LNCAP (cell line): ENCODE data around the gene C4BPB.
A peak's percentile ranks its signal among the peaks of the same experiment; 100 is the strongest.

ENCODE experiments used
- TF ChIP-seq, protein P1 (sequence below): fragments of 450-650 bp; IDR thresholded peaks from 2 replicates; pipeline ENCODE4 v1.5.1; 2017; ENCODE audit warnings: mild to moderate bottlenecking

The C4BPB gene

DNA sequence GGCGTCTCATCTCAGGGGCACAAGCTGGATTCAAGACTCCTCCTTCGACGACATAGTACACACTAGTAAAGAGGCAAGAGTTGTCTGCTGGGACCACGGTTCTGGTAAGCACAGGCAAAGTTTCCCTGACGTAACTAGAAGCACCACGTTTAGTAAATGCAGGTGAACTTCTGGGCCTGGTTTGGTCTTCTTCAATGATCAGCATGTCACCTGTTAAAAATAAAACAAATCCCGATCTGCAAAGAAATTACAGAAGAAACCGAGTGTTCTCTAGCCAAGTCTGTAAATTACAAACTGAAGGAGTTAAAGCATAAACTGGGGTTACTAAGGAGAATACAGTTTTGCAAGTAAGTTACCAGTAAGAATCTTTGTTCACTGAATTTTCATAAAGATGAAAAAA, 39.1 kb upstream of the C4BPB start:
- TF ChIP-seq, protein P1, sequence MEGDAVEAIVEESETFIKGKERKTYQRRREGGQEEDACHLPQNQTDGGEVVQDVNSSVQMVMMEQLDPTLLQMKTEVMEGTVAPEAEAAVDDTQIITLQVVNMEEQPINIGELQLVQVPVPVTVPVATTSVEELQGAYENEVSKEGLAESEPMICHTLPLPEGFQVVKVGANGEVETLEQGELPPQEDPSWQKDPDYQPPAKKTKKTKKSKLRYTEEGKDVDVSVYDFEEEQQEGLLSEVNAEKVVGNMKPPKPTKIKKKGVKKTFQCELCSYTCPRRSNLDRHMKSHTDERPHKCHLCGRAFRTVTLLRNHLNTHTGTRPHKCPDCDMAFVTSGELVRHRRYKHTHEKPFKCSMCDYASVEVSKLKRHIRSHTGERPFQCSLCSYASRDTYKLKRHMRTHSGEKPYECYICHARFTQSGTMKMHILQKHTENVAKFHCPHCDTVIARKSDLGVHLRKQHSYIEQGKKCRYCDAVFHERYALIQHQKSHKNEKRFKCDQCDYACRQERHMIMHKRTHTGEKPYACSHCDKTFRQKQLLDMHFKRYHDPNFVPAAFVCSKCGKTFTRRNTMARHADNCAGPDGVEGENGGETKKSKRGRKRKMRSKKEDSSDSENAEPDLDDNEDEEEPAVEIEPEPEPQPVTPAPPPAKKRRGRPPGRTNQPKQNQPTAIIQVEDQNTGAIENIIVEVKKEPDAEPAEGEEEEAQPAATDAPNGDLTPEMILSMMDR = no peak

DNA sequence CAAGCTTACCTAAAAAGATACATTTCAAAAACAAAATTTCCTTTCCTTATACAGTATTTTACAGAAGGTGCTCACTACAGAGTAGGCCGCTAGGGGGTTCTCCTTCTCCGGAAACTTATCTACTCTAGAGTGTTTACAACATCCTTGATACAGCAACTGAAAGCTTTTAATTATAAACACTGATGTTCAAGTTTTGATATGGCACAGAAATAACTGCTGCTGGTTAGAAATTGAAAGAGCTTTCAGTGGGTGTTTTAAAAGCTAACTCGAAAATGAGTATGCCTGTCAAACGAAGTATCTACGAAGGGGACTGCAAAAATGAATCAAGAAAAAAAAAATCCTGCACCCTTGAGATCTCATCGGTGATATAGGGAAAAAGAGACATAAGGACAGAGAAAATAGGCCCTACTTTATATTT, 38.7 kb upstream of the C4BPB start:
- TF ChIP-seq, protein P1 = peak; percentile 91

DNA sequence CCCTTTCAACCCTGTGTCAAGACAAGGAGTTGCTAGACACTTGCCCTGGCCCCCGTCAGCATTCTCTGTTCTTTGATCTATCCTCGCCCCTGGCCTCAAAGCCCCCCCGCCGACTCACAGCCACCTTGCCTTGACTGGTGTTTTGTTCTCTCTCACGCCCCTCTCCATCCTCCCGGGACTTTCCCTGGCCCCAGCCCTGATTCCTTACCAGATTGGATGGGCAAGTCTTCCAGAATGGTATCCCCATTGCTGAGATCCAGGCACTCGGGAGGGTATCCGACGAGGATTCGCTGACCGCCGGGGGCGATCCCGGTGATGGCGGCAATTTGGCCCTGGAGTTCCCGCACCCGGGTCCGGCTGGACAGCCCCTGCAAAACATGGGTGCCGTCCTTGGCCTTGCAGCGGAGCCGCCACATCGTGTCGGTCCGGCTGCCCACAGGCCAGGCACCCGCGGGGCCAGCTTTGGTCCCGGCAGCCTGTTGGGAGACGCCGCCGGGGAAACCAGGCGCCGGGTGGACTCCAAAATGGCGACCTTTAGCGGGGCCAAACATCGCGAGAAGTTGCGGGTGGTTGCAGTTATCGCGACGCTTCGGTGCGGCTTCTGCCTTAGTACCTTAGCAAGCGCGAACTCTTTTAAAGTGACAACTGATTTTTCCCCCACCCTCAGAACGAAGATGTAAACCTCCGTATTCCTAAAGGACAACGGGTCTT, 38.0 kb upstream of the C4BPB start:
- TF ChIP-seq, protein P1 = no peak

DNA sequence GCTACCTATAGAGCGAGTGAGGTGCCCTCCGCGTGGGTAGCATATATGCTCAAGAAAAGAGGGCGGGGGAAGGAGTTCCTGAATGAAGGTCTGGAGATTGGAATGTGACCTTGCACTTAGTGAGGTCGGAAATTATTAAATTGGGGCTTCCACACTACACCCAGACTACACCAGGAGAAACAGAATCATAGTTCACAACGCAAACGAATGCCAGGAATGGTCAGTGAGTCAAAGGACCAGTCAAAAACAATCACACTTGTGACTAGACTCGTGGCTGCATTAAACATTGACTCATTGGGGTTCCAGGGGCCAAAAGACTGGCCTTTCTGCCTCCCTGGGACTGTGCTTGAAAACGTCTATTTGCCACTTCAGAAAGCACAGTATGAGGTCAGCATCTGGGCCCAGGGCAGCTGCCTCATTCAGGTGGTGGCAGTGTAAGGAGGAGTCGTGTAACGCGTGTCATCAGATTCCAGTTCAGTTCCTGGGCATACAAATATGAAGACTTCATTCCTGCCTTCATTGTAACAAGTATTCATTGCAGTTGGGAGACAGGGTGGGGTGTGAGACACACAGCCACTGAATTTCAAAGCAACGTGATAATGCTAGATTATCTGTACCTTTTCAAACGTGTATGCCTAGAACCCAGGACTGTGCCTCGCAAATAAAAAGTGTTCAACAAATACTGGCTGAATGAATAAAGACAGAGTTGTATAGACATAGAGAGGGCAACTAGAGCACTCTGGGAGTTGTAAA, 37.3 kb upstream of the C4BPB start, which contains the start of gene YOD1:
TSS of gene YOD1 (minus strand) at position 18 of the 753 bp plus-strand sequence. CDS start 178 bp downstream, outside the sequence.
- TF ChIP-seq, protein P1 = no peak

DNA sequence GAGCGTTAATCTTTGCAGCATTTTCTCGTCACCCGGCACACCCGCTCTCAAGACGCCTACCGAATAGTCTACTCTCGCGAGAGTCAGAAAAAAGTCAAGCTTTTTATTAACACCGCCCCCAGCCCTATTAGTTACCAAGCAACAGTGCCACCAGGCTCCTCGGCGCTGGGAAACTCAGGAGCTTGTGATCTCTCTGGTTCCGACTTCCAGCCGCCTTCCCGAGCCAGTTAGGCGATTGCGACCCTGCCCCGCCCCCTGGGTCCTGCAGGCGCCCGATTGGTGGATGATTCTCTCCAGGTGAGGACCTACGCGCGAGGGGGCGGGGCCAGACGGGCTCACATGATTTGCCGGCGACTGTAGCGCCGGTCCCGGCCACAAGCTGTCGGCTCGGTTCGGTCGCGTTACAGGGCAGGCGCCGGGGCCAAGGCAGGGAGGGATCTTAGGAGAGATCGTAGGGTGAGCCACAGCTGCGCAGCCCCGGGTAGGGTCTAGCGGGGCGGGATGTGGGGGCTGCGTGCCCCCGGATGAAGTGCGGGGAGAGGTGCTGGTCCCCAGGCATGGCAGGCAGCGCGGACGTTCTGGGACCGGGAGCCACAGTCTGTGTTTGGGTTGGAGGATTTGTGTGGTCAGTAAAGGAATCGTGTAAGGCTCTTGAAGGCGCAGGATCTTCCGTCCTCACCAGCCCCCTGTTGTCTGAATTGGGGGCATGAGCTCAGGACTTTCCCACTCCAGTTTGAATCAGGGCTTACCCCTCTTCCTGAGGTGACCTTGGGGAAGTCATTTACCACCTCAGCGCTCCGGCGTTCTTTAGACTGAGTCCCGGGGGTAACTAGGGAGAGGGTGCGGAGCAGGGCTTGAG, 35.5 kb upstream of the C4BPB start, which contains the start of gene PFKFB2:
TSS of gene PFKFB2 (plus strand) at position 365 of the 859 bp plus-strand sequence. CDS start 1,443 bp downstream, outside the sequence.
- TF ChIP-seq, protein P1 = no peak

DNA sequence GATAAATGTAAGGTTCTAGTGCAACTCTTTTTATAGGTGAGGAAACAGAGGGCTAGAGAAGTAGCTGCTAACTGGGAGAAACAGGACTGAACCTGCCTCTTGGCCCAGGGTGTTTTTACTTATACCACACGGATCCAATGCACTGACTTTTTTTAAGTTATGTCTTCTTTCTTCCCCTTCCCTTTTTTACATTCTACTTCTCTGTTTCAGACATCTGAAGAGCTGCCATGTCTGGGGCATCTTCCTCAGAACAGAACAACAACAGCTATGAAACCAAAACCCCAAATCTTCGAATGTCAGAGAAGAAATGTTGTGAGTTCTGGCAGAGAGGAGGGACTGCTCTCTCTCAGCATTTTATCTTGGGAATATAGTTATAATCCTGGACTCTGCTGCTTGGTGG, 34.2 kb upstream of the C4BPB start:
- TF ChIP-seq, protein P1 = no peak

DNA sequence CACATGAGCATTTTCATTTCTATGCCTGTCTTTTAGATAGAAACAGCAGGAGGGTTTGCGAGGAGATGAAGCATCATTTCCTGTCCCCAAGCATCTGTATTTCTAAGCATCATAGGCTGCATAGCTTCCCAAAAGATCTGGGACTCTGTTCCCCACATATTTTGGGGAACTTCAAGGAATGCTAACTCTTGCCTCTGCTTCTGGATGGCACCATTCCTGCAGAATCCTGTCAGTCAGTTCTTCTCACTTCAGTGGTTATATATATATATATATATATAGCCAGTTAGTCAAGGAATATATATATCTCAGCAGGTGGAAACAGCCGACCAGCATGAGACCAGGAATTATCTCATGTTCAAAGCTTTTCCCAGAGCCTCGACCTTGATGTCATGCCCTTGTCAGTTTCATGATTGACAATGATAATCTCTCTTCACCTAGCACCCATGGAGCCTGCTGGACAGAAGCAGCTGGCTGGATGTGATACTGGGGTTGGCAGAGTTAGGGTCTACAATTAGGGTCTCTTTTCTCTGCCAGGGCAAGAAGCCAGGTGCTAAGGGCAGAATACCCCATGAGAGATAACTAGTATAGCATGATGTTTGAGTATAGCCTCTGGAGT, 33.2 kb upstream of the C4BPB start:
- TF ChIP-seq, protein P1 = no peak
